GM18519 (cell line): ENCODE measurements around the gene ANK2.
"Not testable (repeated sequence)": the region's sequence is repeated elsewhere in the genome, so short reads cannot be mapped to it uniquely, and the experiment has no call there.

ENCODE experiments used
- ATAC-seq: cut with Tn5 transposase; IDR thresholded peaks from one replicate; pipeline ENCODE4 v1.9.1; 2021; ENCODE audit warnings: mild to moderate bottlenecking, moderate library complexity; ENCODE audit not compliant: unreplicated experiment, low FRiP score

ANK2 gene

GRCh38 chr4:113050837-113051236, 1.4 kb downstream of the ANK2 start:
- no peak for ATAC-seq

DNA sequence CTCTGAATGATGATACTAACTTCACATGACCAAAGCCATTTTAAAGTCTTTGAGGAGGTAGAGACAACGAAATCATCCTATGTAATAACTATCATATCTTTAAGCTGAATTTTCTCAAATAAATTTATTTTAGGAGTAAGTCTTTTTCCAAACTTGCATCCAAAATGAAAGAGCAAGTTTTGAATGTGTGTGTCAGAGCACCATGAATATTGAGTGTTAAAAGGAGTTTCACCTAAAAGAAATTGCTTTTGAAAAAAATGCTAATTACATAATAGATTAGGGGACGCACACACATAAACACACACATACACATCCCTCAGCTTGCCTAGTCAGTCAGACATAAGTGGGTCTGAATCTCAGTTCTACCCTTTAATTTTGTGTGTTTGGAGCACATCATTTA, 1.9 kb downstream of the ANK2 start:
- ATAC-seq = no peak

GRCh38 chr4:113052379-113052951, 3.0 kb downstream of the ANK2 start:
- no peak for ATAC-seq

GRCh38 chr4:113053883-113054282, 4.4 kb downstream of the ANK2 start:
- no peak for ATAC-seq

DNA sequence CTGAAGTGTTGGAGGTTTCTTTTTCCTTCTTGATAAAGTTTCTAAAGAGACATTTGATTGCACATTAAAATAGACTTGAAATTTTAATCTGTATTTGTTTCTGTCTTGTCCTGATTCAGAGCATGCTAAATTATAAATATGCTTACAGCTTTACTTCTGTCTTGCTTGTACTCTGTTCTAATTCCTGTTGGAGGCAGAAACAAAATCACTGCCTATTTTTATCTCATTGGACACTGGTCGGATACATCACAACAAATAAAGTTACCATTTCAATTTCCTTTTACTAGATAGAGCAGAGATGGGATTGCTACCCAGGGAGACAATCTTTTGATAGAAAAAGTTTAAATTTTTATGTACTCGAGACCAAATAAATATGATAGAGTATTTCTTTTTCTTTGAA, 6.9 kb downstream of the ANK2 start:
- ATAC-seq = no peak

GRCh38 chr4:113057891-113058290, 8.4 kb downstream of the ANK2 start:
- ATAC-seq = no peak

DNA sequence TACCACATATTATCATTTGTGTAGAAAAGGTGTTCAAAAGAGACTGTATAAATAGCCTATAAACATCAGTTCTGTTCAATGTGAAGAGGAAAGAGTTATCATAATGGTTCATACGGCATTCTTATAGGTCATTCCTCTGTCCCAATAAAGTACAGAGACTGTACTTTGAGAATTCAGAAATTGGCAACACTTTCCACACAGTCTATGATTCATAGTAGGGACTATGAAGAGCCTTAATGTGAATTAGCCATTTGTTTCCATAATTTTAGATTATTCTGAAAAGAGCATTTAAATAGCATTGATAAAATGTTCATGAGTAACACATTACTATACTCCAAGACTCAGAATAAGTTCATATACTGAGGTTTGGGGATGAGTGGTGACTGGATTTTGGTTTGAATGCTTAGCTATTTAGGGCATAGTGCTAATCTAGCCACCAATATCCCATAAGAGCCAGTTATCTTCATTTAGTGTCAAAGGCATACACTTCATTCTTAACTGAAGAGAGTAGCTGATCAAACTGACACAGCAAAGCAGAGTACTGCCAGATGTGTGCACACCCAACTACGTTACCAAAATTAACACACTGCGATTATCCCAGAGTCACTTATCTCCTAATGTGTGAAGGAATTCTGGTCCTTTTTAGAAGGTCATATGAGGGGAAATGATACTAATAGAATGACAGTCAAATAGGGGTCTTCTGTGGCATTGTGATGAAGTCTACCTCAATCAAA, 10.2 kb downstream of the ANK2 start:
- no peak for ATAC-seq

- no peak for ATAC-seq
Measured at GRCh38 chr4:113060853-113061252, 11.4 kb downstream of the ANK2 start.

GRCh38 chr4:113064244-113064643, 14.8 kb downstream of the ANK2 start:
- ATAC-seq = no peak

DNA sequence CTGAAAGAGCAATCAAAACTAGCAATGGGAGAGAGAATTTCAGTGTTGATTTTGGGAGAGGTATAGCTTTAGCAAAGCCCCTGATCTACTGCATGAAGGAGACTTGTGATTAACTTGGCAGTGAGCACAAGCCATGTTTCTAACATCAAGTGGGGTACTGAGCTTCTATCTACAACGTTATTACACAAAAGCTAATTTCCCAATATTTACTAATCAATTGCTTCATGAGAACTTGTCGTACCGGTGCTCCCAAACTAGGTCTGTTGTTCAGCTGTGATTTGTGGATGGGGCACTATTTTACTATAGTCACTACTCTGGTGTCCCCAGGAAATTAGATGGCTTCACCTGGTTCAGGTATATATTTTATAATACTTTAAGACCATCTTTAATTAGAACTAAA, 16.2 kb downstream of the ANK2 start:
- ATAC-seq = no peak

- not testable (repeated sequence) for ATAC-seq
Measured at GRCh38 chr4:113068771-113069170, 19.3 kb downstream of the ANK2 start.

- ATAC-seq = no peak
Measured at GRCh38 chr4:113069212-113069892, 19.9 kb downstream of the ANK2 start.

GRCh38 chr4:113070755-113071154, 21.3 kb downstream of the ANK2 start:
- ATAC-seq = no peak

DNA sequence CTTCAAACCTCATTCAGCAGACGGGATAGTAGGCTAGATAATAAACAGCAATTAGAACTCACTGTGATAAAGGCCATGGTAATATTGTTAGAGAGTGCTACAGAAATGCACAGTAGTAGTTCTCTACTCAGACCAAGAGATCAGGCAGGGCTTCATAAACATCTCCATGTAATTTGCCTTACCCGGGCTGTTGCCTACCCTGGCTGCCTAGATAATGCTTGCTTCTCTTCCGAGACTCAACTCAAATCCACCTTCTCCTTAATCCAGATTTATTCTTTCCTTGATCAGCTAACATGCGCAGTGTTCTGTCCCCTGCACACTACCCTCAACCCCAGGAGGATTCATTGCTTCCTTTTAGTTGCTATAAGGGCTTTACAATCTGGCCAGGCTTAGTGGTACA, 21.8 kb downstream of the ANK2 start:
- no peak for ATAC-seq

GRCh38 chr4:113071805-113072204, 22.4 kb downstream of the ANK2 start:
- ATAC-seq = no peak

GRCh38 chr4:113073451-113074005, 24.1 kb downstream of the ANK2 start:
- no peak for ATAC-seq

DNA sequence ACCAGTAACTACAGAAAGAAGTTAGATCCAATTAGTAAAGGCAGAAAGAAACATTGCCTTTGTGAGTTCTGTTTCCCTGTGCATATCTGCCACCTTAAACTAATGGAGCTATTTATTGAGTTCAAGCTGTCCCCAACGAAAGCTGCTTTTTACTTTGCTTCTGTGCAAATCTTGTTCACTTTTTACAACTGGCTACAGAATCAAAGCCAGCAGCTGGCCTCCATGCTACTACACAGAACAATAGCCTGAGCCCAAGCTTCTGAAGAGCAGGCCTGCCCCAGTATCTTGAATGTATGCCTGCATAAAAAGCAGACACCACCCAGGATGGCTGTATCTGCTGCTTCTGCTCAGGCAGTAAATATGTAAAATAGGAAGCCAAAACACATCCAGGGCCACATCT, 28.1 kb downstream of the ANK2 start:
- ATAC-seq = no peak

DNA sequence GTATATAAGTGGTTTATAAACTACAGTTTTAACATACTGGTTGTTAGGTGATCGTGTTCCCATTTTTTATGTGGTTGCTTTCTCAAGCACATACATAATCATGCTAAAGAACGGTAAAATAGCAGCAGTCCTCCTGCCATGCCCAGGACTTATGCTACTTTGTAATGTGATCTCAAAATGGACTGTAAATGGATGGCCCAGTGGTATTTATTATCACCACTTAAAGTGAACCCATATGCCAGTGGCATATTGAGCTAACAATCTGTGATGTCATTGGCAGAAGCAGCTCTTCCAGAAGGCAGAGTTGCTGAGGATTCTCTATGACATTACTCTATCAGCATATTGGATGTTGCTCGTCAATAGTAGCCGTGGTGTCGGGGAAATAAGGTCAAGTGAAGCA, 28.6 kb downstream of the ANK2 start:
- no peak for ATAC-seq

DNA sequence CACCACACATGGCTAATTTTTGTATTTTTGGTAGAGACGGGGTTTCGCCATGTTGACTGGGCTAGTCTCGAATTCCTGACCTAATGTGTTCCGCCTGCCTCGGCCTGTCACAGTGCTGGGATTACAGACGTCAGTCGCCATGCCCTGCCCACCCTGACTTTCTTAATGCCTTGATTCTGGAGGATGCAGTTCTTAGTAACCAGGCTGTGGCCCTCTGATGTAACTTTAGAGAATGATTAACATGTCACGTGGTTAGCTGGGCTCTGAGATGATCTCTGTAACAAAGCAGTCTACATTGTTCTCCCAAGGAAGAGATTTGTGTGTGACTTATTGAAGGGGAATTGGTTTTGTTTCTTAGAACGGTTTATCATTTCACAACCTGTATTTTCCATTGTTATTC, 30.6 kb downstream of the ANK2 start:
- no peak for ATAC-seq

DNA sequence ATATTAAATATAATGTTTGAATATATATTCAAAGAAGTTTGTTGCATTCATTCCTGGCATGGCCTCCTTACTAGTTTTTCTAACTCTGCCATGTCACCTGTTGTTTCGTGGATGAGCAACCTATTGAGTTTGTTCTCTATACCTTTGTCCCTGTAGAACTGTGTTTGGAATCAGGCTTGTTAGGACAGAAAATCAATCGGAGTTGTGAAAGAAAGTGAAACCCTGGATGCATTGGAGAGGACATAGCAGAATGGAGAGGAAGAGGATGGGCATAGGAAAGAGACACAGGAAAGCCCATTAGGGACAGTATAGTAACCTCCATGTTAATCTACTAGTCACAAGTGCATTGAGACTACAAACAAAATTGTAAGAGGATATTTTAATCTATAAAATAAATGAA, 31.2 kb downstream of the ANK2 start:
- no peak for ATAC-seq

DNA sequence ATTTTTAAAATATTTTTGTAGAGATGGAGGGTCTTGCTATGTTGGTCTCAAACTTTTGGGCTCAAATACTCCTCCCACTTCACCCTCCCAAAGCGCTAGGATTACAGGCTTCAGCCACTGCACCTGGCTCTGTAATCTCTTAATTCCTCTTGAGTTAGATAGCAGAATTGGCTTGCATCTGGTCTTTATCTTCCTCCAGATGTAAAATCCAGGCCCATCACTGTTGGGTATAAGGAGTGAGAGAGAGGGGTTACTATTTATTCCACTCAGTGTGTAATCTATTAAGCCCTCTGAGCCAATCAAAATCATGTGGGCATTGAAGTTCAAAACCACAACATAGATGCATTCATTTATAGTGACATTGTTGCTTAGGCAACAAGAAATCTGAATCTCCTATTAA, 33.9 kb downstream of the ANK2 start:
- ATAC-seq = no peak
